Measurements from ENCODE around the gene SPDYE3.
"Not testable (repeated sequence)": the region's sequence is repeated elsewhere in the genome, so short reads cannot be mapped to it uniquely, and the experiment has no call there.

Gene SPDYE3, protein sequence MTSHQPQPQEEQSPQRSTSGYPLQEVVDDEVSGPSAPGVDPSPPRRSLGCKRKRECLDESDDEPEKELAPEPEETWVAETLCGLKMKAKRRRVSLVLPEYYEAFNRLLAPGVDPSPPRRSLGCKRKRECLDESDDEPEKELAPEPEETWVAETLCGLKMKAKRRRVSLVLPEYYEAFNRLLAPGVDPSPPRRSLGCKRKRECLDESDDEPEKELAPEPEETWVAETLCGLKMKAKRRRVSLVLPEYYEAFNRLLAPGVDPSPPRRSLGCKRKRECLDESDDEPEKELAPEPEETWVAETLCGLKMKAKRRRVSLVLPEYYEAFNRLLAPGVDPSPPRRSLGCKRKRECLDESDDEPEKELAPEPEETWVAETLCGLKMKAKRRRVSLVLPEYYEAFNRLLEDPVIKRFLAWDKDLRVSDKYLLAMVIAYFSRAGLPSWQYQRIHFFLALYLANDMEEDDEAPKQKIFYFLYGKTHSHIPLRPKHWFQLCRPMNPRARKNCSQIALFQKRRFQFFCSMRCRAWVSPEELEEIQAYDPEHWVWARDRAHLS

GRCh38 chr7:100307402-100307801 lies at the start of gene SPDYE3:
SPDYE3 (plus strand) TSS chr7:100307702; CDS start chr7:100307886, 184 bp downstream.
- H3K4me3 ChIP-seq (ENCODE audit: low read depth, low read length) = not testable (repeated sequence)

DNA sequence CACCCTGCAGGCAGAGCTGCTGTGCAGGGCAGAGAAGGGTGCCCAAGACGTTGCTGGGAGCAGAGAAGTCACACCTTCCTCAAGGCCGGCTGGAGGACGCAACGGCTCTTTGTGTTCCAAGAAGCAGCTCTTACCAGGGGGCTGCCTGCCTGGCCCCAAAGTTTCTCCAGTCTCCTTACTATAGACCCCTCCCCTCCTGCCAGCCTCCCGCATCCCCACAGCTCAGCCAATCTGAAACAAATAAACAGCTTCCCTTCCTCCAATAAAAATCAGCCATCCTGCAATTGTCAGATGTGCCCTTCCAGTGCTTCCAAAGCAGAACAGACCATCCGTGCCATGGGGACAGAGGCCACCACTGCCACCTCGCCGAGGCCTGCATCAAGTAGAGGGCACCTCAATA lies 47.5 kb upstream of the SPDYE3 start:
- not testable (repeated sequence) for H3K4me3 ChIP-seq (ENCODE audit: low read depth, low read length)

DNA sequence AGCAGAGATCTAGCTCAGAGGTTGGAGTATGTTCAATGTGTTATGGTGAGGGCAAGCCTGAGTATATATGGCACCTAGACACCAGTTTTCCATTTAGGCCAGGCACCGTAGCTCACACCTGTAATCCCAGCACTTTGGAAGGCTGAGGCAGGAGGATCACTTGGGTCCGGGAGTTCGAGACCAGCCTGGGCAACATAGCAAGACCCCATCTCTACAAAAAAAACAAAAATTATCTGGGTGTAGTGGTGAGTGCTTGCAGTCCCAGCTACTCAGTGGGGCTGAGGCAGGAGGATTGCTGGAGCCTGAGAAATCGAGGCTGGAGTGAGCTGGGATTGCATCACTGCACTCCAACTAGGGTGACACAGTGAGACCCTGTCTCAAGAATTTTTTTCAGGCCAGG lies 44.6 kb upstream of the SPDYE3 start:
- H3K4me3 ChIP-seq (ENCODE audit: low read depth, low read length) = not testable (repeated sequence)

GRCh38 chr7:100264223-100264622 lies 43.3 kb upstream of the SPDYE3 start:
- not testable (repeated sequence) for H3K4me3 ChIP-seq (ENCODE audit: low read depth, low read length)

DNA sequence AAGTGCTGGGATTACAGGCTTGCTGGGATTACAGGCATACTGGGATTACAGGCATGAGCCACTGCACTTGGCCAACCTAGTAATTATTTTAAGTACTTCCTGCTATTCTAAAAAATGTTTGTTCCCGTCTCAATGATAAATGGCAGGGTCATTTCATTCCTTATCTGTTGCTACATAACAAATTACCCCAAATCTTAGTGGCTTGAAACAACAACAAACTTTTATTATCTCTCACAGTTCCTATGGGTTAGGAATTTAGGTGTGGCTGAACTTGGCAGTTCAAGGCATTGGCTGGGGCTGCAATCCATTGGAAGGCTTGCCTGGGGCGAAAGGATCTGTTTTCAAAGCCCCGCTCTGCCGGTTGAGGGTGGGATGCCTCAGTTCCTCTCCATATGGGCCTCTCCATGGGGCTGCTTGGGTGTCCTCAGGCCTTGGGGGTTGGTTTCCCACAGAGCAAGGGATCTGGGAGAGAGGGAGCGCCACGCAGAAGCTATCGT lies 42.8 kb upstream of the SPDYE3 start:
- H3K4me3 ChIP-seq (ENCODE audit: low read depth, low read length) = not testable (repeated sequence)

DNA sequence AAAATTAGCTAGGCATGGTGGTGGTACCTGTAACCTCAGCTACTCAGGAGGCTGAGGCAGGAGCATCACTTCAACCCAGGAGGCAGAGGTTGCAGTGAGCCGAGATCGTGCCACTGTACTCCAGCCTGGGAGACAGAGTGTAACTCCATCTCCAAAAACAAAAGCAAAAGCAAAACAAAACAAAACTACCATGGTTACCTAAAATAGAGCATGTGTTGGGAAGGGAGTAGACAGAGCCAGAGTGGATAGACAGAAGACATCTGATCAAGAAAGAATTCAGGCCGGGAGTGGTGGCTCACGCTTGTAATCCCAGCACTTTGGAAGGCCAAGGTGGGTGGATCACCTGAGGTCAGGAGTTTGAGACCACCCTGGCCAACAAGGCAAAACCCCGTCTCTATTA lies 41.7 kb upstream of the SPDYE3 start:
- not testable (repeated sequence) for H3K4me3 ChIP-seq (ENCODE audit: low read depth, low read length)

DNA sequence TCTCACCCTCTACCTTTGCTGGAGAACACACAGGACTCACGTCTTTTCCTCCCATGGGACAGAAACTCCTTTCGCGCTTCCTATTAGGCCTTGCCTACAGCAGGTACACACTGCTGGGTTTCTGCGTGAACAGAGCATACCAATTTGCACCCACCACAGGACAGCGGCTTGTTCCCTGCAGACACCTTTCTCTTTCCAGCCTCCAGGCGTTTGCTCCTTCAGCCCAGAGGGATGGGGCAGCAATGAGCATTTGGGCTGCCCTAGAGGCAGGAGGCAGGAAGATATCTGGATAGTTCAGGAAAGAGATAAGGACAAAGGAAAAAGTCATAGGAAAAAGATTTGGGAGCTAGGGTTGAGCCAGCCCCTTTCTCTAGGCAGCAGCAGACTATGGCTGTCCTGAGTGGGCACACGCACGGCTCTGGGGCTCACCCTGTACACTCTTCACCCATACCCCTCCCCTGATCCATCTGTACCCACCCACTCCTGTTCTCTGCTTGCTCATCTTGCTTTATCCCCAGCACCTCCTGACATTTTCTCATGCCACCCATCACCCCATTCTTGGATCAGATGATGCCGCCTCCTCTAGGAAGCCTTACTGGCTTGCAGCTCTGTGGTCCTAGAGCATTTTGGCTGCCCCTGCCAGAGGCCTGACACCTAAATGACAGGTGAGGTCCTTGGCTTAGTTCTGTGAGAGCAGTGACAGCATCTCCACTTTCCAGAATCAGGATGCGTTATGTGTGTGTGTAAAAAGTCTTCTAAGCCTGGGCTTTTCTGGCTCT lies 40.7 kb upstream of the SPDYE3 start:
- no peak overlapping the region for H3K4me3 ChIP-seq (ENCODE audit: low read depth, low read length)
- TF ChIP-seq CTCF (IDR thresholded peaks at IDR 0.05; ENCODE audit: borderline replicate concordance, insufficient read depth, low read depth, low read length) = no peak

GRCh38 chr7:100267648-100268047 lies 39.9 kb upstream of the SPDYE3 start:
- H3K4me3 ChIP-seq (ENCODE audit: low read depth, low read length) = no peak overlapping the region
- no peak for TF ChIP-seq CTCF (IDR thresholded peaks at IDR 0.05; ENCODE audit: borderline replicate concordance, insufficient read depth, low read depth, low read length)

DNA sequence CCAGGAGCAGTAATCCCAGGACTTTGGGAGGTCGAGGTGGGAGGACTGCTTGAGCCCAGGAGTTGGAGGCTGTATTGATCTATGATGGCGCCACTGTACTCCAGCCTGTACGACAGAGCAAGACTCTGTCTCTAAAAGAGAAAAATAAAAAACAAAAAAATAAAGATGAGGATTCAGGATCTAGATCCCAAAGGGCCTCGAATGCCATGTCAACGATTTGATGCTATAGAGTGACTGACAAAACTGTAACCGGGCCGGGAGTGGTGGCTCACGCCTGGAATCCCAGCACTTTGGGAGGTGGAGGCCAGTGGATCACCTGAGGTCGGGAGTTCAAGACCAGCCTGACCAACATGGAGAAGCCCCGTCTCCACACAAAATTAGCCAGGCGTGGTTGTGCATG lies 38.6 kb upstream of the SPDYE3 start:
- not testable (repeated sequence) for H3K4me3 ChIP-seq (ENCODE audit: low read depth, low read length)

- H3K4me3 ChIP-seq (ENCODE audit: low read depth, low read length) = not testable (repeated sequence)
Measured at GRCh38 chr7:100269306-100270045, 38.0 kb upstream of the SPDYE3 start.

DNA sequence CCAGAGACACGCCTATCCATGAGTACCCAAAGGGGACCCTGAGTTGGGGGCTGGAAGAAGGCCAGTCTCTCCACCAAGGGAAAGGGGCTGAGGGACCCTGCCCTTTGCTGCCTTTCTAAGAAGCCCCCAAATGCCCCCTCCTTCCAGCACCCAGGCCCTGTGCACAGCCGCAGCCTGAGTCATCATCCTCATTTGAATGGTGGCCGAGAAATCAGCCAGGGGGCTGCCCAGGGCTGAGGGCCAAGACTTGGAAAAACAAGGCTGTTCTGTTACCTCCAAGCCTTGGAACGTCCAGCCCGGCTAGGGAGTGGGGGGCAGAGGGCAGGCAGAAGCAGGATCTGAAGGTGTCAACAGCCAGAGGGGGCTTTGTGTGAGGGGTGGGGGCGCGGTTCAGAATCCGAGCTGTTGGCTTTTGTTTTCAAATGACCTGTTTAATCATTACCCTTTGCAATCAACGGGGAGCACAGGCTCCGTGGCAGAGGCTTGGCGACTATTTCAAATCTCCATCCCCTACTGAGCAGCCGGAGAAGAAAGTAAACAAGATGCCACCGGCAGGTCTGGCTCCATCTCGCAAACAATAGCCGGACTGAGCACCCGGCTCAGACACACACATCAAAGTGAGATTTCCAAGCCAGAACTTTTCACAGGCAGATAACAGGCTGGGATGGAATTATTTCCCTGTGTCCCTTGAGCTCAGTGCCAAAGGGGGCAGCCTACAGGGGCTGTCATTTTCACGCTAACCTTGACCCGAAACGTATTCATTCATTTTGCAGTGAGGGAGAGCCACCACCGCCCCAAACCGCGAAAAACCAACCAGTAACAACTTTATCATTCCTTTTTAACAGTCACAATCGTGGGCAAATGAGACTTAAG lies 37.2 kb upstream of the SPDYE3 start:
- H3K4me3 ChIP-seq (ENCODE audit: low read depth, low read length) = not testable (repeated sequence)

DNA sequence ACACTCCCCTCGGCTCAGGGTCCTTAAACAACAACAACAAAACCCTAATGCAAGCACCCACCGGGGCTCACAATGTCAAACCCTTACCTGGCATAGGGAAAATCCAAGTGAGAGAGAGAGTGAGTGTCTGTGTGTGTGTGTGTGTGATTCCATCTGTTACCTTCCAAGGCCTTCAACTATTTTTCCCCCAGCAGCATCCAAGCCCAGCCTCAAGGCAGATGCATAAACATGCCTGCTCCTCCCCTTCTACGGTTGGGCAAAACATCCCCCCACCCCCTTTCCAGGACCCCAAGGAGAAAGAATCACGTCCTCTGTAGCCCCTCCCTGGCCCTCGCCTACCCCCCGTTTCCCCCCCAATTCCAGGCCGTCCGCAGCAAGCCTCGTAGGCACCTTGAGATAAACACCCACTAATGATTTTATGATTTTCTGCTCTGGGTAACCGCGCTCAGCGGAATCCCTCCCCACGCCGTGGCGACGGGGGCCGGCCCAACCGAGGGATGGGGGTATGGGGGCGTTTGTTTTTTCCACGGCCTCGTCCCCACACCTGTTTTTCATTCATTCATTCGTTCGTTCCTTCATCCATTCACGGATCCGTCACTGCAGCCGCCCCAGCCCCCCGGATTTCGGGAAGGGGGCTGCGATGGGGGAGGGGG lies 36.4 kb upstream of the SPDYE3 start:
- not testable (repeated sequence) for H3K4me3 ChIP-seq (ENCODE audit: low read depth, low read length)
